ENCODE results near the gene SHH.

SHH gene

DNA sequence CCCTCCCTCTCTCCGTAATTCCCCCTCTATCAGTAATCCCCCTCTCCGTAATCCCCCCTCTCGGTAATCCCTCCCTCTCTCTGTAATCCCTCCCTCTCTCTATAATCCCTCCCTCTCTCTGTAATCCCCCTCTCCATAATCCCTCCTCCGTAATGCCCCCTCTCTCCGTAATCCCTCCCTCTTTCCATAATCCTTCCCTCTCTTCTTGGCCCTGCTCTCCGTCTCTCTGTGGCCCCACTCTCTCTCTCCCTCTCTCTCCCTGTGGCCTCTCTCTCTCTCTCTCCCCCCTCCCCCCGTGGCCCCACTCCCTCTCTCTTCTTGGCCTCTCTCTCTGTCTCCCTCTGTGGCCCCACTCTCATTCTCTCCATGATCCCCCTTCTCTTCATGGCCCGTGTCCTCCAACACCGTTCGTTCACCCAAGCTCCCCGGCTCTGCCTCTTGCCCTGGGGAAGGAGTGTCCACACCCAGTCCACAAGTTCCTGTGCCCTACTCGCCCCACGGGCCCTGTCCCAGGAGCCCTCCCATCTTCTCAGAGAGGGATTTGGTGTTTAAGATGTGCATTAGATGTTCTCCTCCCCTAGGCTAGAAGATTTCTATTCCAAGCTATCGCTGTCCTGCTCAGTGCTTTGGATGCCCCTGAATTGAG, 19.8 kb downstream of the SHH start:
- DNase-seq (ENCODE audit: low read depth) = no peak

DNA sequence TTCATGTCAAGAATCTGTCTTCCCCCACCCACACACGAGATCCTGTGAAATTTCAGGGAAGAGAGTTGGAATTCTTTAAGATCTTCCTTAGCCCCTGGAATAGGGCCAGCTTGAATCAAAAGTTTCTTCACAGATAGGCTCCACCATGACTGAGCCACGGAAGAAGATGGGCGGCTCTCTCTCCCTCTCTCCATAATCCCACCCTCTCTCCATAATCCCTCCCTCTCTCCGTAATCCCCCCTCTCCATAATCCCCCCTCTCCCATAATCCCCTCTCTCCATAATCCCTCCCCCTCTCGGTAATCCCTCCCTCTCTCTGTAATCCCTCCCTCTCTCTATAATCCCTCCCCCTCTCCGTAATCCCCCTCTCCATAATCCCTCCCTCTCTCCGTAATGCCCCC, 20.4 kb downstream of the SHH start:
- no peak for DNase-seq (ENCODE audit: low read depth)

DNA sequence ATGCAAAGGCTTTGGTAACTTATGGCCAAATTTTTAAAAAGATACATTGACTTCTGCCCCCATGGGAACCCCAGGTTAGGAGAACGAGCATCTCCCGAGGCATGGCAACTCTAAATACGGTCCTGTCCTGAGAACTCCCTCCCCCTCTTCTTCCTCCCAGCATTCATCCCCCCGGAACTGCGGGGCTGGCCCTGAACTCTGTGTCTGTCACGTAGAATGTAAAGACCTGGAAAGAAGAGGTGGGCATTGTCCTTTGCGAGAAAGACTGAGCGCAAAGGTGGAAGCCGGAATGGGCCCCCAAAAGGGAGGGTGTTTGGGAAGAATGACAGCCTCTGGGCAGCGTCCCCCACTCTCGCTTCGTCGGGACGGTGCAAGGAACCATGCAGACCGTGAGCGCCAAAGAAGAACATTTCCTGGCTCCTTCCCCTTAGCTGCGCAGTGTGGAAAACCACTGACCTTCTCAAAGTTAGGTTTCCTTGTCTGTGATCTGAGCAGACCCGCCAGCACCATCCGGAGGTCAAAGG, 21.0 kb downstream of the SHH start:
- DNase-seq (ENCODE audit: low read depth) = no peak

DNA sequence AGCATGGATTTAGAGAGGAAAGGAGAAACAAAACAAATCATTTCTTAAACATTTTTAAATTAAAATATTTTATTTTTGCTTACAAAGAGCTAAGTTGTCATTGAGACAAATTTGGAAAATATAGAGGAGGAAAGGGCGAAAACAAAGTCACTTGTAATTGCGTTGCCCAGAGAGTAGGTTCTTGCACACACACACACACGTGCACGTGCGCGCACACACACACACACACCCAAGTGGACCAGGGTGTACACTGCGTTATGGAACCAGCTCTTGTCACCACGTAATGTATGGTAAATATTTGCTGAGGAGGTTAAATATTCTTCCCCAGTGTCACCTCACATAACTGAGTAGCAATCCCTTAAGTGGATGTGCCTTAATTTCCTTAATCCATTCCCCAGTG, 21.6 kb downstream of the SHH start:
- no peak for DNase-seq (ENCODE audit: low read depth)

DNA sequence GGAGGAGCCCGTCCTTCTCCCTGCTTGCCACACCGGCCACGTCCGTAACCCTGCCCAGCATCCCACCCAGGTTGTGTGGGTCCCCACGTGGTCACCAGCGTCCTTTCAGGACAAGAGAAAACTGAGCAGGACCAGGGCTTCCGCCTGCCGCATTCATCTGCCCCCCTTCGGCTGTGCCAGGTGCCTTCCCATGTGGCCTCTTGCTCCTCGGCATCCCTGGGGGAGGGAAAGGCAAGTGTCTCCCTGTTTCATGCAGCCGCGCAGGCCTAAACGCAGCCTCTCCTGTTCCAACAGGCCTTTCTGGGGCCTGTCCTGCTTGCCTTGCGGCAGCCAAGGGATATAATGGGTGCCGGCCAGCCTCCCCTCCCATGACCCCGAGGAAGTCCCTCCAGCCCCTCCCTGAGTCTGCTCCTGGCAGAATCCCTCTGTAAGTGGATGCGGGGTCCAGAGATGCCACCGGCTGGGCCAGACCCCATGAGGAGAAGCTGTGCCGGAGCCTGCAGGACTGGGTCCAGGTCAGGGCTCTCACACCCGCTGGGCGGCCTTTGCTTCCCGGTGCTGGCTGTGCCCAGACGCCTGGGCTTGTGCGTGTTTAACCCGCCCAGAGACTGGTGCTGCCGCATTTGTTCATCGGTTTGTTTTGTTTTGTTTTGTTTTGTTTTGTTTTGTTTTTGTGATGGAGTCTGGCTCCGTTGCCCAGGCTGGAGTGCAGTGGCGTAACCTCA, 23.1 kb downstream of the SHH start:
- DNase-seq (ENCODE audit: low read depth) = no peak

DNA sequence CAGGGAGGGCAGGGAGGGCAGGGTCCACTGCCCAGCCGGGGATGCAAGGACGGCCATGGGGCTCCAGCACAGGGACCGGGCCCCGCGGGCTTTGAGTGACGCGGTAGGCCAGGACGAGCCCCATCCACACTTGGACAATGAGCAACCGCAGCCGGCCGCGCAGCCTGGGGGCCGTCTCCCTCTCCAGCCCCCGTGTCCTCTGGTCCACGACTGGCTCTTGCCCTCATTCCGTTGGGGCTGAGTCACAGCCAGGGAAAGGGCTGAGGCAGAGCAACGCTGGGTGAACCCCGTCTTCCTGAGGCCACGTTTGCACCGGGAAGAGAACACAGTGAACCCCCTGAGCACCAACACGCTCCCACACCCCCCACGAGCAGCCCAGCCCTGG, 23.7 kb downstream of the SHH start:
- DNase-seq (ENCODE audit: low read depth) = no peak

DNA sequence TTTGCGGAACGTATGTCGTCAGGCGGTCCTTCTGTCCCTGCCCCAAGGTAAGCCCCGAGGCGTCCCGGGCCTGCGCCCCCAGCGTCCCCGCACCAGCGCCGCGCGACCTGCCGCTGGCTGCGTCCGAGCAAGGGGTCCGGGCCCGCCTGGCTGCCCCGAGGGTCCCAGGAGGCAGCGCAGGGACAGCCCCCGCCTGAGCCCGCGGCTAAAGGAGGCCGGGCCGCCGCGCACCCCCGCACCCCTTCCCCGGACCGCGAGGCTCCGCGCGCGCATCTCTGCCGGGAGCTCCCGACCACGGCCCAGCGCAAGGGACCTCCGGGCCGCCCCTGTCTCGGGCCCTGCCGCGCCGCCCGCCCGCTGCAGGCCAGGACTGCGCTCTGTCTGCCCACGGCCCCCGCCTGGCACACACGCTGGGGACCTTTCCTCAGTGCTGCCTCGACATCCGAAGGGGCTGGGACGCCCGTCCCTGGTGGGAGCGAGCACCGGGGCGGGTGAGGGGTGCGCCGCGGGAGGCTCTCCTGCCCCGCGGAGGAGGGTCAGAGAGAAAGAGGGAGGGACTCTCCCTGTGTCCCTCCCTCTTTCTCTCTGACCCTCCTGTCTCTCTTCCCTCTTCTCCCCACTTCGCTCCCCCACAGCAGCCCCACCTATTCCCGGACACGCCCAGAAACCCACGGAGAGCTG, 25.0 kb downstream of the SHH start:
- no peak for DNase-seq (ENCODE audit: low read depth)

DNA sequence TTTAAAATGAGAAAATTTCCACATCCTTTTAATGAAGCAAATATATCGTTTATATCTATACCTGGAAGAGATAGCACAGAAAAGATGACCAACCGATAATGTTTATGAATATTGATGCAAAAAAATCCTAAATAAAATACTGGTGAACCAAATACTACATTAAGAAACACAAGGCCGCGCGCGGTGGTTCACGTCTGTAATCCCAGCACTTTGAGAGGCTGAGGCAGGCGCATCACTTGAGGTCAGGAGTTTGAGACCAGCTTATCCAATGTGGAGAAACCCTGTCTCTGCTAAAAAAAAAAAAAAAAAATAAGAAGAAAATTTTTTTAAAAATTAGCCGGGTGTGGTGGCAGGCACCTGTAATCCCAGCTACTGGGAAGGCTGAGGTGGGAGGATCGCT, 25.8 kb downstream of the SHH start:
- DNase-seq (ENCODE audit: low read depth) = no peak

DNA sequence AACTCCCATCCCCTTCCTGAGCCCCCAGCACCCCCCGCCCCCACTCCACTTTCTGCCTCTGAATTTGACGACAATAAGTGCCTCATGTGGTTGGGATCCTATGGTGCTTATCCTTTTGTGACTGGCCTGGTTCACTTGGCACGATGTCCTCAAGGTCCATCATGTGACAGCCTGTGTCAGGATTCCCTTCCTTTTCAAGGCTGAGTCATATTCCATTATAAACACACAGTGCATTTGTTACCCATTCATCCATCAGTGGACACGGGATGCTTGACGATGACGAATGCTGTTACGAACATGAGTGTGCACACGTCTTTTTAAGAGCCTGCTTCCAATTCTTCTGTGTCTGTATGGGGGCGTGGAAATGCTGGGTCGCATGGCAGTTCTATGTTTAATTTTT, 26.7 kb downstream of the SHH start:
- DNase-seq (ENCODE audit: low read depth) = no peak

DNA sequence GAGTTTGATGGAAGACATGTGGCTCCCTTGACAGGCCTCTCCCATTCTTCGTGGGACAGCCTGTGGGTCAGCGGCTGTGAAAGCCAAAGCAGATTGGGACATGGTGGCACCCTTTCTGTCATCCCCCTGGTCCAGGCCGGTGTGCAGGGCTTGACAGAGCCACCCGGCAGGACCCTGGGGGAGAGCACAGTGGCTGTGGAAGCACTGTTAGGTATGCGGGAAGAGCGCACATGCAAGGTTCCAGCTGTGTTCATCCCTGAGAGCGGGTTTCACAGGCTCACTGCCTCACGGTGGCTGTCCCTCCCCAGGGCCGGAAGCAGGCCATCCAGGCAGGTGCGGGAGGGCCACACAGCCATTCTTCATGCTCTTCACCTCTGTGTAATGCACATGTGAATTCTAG, 29.8 kb downstream of the SHH start:
- DNase-seq (ENCODE audit: low read depth) = no peak

DNA sequence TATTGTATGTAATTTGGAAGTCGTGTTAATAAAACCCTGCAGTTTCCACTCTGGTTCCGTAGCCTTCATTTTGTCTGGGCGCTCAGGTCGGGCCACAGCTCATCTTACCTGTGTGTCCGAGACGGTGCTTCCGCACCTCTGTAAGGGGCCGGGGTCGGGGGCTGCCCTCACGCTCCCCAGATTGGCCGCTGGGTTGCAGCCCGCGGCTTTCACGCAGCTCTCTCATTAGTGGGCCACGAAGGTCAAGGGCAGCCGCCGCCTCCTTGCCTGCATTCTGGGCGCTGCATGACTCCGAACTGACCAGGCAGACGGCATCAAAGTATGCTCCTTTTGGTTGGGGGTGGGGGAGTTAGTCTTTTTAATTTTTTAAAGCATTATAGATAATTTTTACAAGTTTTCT, 30.8 kb downstream of the SHH start:
- no peak for DNase-seq (ENCODE audit: low read depth)

DNA sequence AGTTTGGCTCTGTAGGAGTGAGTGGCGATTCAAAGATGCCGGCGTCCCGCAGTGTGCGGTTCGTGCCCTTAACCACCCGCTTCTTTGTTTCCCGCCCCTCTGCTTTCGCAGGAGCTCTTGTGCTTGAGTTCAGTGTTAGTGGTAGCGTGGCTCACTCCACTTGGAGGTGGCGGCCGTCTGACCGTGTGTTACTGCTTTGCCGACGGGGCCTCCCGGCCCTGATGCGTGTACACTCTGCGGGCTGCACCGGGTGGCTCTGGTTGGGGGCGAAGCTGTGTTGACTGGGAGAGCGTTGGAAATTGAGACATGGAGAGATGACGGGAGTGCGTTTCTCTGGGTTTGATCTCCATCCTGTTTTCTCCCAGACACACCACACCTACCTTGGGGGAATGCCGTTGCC, 31.4 kb downstream of the SHH start:
- no peak for DNase-seq (ENCODE audit: low read depth)

DNA sequence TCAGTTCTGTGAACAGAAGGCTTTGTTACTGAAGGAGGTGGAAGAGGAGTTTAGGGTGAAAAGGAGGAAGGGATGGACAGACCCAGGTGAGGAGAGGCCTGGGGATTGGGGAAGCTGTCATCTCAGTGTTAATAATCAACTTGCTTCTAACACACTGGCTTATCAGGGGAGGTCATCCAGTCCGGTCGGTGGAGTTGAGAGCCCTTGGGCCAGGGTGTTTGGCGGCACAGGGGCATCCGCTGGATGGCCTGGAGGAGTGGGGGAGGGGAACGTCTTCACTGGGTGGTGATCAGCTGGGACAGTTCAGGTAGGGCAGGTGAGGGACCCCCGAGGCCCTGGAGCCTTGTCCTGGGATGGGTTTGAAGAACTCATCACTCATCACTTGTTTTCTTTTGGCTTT, 33.9 kb downstream of the SHH start:
- DNase-seq (ENCODE audit: low read depth) = no peak

DNA sequence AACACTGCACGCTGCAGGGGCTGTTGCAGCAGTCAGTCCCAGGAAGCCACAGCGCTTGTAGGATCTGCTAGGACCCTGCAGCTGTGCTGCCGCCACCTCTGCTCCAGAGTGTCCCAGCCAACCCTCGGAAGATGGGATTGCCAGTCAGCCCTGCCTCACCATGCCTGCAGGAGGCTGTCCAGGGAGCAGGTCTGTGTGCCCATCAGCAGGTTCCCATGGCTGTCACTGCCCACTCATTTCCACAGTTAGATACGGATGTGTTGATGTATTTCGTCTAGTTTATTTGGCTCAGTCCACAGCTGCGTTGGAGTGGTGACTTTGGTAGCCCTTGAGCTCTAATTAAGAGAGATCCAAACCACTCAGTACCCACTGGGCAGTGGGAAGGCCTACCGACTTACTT, 35.7 kb downstream of the SHH start:
- DNase-seq (ENCODE audit: low read depth) = no peak

DNA sequence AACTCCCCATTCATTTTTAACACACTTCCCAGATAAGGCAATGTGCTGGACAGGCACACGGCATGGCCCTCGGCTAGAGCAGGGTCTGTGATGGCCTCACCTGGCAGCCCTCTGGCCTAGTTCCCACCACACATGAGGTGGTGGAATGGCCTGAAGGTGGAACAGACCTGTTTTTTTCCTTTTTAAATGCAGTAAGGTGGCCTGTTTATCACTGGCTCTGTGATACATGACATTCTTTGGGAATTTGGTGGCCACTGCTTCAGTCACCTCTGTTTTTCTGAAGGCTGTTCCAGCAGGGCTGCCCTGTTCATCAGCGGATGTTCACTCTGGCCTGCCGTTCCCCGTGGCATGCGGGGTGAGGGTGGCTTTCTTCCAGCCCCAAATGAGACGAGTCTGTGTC, 36.6 kb downstream of the SHH start:
- no peak for DNase-seq (ENCODE audit: low read depth)

DNA sequence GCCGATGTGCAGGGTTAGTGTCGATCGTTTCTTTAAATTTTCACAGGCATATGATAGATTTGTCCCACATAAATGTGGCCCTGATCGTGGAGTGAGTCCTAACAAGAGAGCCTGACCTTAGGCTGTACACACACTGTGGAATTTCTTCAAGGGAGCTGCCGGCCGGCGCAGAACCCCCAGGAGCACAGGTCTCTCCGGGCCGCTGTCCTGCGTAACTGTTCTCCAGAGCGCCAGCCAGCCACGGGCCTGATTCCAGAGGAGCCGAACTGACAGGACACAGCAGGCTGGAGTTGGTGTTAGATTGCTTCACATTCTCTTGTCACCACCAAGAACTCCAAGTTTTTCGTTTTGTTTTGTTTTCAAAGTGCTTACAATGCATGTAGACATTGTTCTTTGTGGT, 37.3 kb downstream of the SHH start:
- DNase-seq (ENCODE audit: low read depth) = no peak

DNA sequence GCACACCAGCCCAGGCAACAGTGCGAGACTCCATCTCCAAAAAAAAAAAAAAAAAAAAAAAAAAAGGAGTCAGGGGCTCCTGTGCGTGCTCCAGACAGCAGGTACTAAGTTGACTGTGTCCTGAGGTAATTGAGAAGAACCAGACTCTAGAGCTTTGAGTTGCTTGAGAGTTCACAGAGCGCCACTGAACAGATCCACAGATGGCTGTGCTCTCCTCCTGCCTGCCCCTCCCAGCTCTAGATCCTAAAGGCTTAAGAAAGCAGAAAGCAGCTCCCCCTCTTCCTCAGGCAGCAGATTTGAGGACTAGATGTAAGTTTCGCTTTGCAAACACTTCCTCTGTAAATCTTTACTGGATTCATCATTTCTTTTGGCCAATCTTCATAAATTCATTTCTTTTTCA, 38.7 kb downstream of the SHH start:
- DNase-seq (ENCODE audit: low read depth) = no peak

DNA sequence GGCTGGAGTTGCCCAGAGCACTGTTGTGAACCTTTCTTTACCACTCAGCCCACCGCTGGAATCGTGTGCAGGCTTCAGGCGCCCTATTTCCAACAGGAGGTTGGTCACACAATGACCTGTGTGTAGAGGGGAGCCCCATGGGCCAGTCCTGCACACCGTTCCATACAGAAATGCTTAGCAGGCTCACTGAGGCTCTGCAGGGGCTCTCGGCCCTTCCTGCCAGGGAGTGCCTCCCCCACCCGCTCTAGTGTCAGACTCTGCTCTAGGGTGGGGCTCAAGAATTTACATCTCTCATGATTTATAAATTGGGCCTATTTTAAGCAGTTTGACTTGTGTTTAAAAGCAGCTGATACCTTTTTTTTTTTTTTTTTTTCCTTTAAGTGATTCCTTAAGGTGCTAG, 42.0 kb downstream of the SHH start:
- DNase-seq (ENCODE audit: low read depth) = no peak

DNA sequence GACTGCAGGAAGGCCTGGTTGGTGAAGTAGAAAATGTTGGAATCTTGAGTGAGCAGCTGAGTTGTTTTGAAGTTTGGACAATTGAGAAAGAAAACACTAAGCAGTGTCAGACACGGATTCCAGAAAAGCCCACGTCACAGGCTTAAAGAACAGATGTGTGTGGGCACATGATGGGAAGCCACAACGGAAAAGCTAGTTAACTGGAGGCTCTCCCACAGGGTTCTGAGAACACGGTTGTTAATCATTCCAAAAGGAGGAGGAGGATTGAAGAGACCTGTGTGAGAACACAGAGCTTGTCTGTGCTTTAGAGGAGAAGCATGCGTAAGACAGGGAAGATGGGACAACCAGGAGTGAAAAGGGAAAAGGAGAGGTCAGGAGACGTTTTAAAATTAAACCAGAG, 42.6 kb downstream of the SHH start:
- DNase-seq (ENCODE audit: low read depth) = no peak

DNA sequence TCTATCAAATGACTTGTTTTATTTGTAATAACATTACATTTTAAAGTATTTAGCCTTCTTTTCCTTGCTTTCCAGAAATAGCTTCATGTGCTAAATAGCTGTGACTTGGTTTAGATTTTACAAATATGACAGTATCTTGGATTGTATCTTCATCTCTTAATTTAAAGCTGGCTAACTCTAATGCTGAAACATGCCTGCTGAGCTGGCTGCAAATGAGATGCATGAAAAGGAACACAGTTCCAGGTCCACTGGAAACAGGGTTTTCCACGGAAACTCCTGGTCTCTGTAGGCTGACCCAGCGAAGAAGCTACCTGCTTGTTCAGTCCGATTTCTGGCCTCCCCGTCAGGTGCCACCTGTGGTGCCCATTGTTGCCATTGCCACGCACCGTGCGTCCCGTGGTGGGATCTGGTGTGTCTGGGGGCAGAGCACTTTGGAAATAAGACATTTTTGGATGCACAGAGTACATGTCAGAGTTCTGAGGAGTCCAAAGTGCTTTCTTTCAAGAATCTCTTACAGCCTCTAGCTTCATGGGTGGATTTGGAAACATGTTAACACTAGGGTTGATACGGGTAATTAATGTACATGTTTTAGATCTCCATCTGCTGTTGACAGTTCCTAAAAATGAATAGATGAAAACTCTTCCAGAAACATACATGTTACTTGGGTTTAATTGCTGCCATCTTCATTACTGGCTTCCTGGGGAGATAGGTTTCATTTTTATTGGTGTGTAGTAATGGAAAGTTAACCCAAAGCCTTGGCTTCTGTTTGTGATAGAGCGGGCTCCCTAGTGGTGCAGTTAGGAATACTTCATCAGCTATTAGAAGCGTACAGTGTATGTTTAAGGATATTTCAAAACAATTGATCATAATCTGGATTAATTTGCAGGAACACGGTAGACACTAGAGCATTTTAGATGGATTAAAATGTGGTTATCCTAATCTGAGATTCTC, 45.0 kb downstream of the SHH start:
- DNase-seq (ENCODE audit: low read depth) = no peak

DNA sequence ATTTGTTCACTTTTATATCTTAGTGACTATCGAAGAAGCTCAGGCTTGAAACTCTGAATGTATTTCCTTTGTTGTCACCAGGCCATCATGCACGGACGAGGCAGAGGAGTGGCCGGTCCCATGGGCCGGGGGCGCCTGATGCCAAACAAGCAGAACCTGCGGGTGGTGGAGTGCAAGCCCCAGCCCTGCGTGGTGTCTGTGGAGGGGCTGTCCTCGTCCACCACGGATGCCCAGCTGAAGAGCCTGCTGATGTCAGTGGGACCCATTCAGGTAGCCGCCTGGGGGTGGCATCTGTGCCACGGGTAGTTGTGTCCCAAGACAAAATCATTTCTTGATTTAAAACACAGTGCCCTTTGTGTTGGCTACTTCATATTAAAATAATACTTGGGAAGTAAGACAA, 45.9 kb downstream of the SHH start:
- no peak for DNase-seq (ENCODE audit: low read depth)

DNA sequence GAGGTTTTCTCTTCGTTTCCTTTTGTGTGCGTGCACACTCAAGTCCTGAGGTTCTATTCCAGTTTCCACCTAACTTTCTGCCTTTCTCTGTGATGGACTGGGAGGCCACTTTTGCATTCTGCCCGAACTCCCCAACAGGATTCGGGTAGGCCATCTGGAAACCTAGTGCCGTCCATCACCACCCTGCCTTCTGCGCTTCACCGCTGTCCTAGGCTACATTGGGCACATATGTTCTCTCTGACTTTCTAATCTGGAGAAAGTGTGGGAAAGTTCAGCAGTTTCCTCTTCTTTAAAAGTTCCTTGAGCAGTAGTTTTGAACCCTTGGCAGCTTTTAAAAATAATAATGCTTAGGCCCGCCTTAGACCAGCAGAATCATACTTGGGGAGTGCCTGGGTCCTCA, 46.8 kb downstream of the SHH start:
- no peak for DNase-seq (ENCODE audit: low read depth)
